NOMO-1 treated with dmso at 0.1 percent for 144 hours (cell line): ENCODE data around the gene GSK3B.
"Not testable (repeated sequence)": the region's sequence is repeated elsewhere in the genome, so short reads cannot be mapped to it uniquely, and the experiment has no call there.

Source experiments
- DNase-seq: peaks from one replicate; lab custom pipeline; 2025; ENCODE audit not compliant: unreplicated experiment; lab: John Stamatoyannopoulos, UW

Gene GSK3B

GRCh38 chr3:120057626-120058025 is 36.6 kb downstream of the GSK3B start:
- no peak for DNase-seq

- DNase-seq: no peak
Measured at GRCh38 chr3:120057029-120057428, 37.2 kb downstream of the GSK3B start.

- DNase-seq: not testable (repeated sequence)
Measured at GRCh38 chr3:120053647-120054046, 40.6 kb downstream of the GSK3B start.

GRCh38 chr3:120052677-120053076 is 41.6 kb downstream of the GSK3B start:
- DNase-seq: no peak

GRCh38 chr3:120052225-120052624 is 42.0 kb downstream of the GSK3B start:
- DNase-seq: no peak

- not testable (repeated sequence) for DNase-seq
Measured at GRCh38 chr3:120051570-120051969, 42.7 kb downstream of the GSK3B start.

- DNase-seq: no peak
Measured at GRCh38 chr3:120049881-120050539, 44.2 kb downstream of the GSK3B start.

- no peak for DNase-seq
Measured at GRCh38 chr3:120049072-120049471, 45.2 kb downstream of the GSK3B start.

GRCh38 chr3:120048355-120049041 is 45.7 kb downstream of the GSK3B start:
- no peak for DNase-seq

- no peak for DNase-seq
Measured at GRCh38 chr3:120047686-120048085, 46.6 kb downstream of the GSK3B start.

GRCh38 chr3:120040813-120041377 is 53.4 kb downstream of the GSK3B start:
- no peak for DNase-seq

- DNase-seq: no peak
Measured at GRCh38 chr3:120039642-120040610, 54.3 kb downstream of the GSK3B start.

- DNase-seq: peak; percentile 31
Measured at GRCh38 chr3:120033596-120033995, 60.7 kb downstream of the GSK3B start.

- DNase-seq: no peak
Measured at GRCh38 chr3:120031561-120031960, 62.7 kb downstream of the GSK3B start.

GRCh38 chr3:120029749-120030148 is 64.5 kb downstream of the GSK3B start:
- DNase-seq: no peak

GRCh38 chr3:120028271-120029047 is 65.8 kb downstream of the GSK3B start:
- no peak for DNase-seq

GRCh38 chr3:120027226-120027625 is 67.0 kb downstream of the GSK3B start:
- no peak for DNase-seq

- DNase-seq: no peak
Measured at GRCh38 chr3:120025520-120025919, 68.7 kb downstream of the GSK3B start.

- no peak for DNase-seq
Measured at GRCh38 chr3:120024103-120024502, 70.1 kb downstream of the GSK3B start.

GRCh38 chr3:120022729-120023128 is 71.5 kb downstream of the GSK3B start:
- no peak for DNase-seq
